Activated CD8-positive, alpha-beta memory T cell treated with anti-CD3 and anti-CD28 coated beads for 36 hours (primary cell): ENCODE results near the gene SEPTIN3. TPM values are rescaled to one million over a fixed set of nuclear protein-coding genes. Genes with fewer than 3 reads are reported as not detected.

Experiments used
- CTCF ChIA-PET: fragments of 350-600 bp; sonication (Branson Sonifier 250); formaldehyde crosslinking; loops from one replicate; lab custom pipeline; 2021; ENCODE audit warnings: antibody characterized with exemption; lab: Charles Lee
- POLR2A ChIA-PET: fragments of 350-600 bp; sonication (Branson Sonifier 250); formaldehyde crosslinking; loops from one replicate; lab custom pipeline; 2021; ENCODE audit warnings: antibody characterized with exemption; lab: Charles Lee
- total RNA-seq, 2 experiments: library from RNA; stranded (reverse); gene quantifications; one replicate each; pipeline ENCODE4 v1.2.3, GENCODE V29; 2021

Gene SEPTIN3
- total RNA-seq, 2 experiments from 2014 or later, result 0.36 to 0.55 TPM

DNA sequence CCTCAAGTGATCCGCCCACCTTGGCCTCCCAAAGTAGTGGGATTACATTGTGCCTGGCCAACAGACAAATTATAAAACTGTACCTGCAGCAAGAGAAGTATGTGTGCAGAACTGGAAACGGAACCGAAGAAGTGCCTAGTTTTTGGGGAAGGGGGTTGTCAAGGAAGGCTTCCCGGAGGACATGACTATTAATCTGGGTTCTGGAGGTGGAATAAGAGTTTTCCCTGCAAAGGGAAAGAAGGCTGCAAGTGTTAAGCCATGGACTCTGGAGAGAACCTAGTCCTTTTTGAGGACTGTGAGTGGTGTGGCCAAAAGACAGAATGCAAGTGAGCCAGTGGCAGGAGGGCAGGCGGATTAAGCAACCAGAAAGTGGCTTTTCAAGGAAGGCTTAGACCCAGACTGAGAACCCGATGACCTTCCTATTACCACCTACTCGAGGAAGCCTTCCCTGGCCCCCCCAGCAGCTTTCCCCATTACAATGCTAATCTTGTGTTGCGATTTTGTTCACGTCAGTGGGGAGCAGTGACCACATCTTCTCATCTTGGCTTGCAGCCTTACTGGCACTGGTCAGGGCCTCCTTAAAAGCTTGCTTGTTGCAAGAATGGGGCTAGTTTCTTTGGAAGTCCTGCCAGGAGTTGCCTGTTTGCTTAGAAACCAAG lies 5.7 kb upstream of the SEPTIN3 start:
- POLR2A ChIA-PET, result interaction anchor here (0.7 kb wide), 1 partner anchor 17 kb away, joined by 3 read pairs; the partner anchor contains the start of gene CENPM

DNA sequence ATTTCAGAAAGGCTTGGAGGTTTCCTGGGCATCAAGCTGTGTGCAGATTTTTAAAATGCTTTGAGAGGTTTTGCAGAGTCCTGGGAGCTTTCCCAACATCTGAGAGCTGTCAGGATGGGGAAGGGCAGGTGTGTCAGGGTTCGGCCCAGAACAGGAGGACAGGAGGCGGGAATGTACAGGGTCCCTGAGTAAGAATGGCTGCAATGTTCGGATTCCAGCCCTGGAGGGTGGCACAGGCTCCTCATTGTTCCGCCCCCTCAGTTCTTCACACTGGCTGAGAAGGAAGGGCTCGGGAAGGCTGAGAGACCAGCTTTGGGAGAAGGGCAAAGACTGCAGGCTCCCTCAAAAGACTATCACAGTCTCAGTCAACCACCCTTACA lies 5.1 kb upstream of the SEPTIN3 start:
- POLR2A ChIA-PET, result interaction anchor here (0.7 kb wide), 1 partner anchor 17 kb away, joined by 3 read pairs; the partner anchor contains the start of gene CENPM
- CTCF ChIA-PET, result no interaction called here

More for the DNA sequence above, 5.7 kb upstream of the SEPTIN3 start:
- CTCF ChIA-PET, result no interaction called here

DNA sequence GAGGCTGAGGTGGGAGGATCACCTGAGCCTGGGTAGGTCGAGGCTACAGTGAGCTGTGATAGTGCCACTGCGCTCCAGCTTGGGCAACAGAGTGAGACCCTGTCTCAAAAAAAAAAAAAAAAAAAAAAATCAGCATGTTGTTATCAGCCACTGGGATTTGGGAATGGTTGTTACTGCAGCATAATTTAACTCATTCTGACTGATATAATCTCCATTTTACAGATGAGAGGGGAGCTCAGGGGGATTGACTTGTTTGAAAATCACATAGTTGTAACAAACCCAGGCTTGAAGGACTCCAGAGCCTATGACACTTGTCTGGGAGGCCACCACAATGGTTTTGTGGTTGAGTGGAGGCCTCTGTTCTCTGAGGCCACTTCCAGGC lies 3.0 kb upstream of the SEPTIN3 start:
- ChIA-PET POLR2A (no interaction called here), CTCF (interaction anchor here (0.6 to 2.4 kb wide), 7 partner anchors 9 to 506 kb away, joined by 3 to 9 read pairs (median 3); partner anchors contain the start of gene NAGA)

DNA sequence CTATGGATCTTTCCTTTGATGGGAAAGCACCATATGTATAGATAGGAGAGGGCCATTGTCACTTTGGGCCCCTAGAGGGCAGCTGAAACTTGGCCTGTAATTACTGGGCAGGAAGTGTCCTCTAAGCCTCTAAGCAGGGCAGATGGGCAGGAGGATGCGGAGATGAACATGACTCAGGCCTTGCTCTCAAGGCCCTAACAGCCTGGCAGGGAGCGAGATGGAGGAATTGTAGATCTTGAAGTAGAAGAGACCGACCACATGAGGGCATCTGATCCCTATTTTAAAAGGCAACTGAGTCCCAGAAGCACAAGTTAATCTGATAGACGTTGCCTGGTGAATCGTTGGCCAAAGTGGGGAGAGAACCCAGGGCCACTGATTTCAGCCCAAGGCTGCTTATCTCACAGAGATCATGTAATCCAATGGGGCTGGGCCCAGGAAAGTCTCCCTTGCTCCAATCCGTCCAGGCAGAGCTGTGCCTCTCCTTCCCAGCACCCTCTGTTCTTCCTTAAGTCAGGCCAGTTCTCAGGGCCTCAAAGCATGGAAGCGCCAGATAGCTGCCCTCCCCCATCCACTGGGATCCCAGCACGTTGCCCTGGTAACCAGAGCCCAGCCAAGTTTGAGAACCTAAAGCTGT lies 2.5 kb upstream of the SEPTIN3 start:
- POLR2A ChIA-PET, result no interaction called here

DNA sequence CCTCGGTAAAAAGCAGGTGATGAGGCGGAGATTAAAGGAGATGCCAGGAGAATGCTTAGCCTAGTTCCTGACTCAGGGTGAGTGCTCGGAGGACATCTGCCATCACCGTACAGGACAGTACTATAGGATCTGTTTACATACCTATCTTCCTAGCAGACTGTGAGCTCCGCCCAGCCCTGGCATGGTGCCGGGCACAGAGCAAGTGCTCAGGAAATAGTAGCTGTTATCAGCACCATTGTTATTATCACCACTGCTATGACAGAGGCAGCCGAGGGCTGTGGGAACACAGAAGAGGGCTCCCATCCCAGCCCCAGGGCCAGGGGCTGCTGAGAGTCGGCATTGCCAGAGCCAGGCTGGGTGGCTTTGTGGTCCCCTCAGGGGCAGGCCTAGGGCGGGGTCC lies 642 bp upstream of the SEPTIN3 start:
- ChIA-PET CTCF (interaction anchor here (1.2 kb wide), 1 partner anchor 122 kb away, joined by 3 read pairs; the partner anchor contains the start of gene NDUFA6), POLR2A (no interaction called here)

More for the DNA sequence above, 2.5 kb upstream of the SEPTIN3 start:
- CTCF ChIA-PET, result interaction anchor here (0.6 to 2.4 kb wide), 8 partner anchors 9 to 505 kb away, joined by 3 to 9 read pairs (median 4); partner anchors contain the start of gene NAGA

DNA sequence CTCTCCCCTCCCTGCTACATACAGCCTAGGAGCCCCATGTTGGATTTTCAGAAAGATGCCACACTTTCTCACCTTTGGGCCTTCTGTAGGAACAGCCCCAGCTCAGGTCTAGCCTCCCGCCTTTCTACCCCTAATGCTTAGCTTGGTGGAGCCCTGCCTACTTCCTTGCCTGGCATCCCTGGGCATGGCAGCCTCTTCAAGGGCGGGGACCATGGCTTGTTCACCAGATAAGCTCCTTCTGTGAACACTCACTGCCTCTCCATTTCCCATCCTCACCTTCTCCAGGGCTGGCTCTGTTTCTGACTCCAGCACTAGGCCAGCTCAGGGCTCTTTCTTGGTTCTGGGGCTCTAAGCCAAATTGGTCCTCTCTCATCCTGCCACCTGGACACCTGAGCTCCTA lies 1.4 kb downstream of the SEPTIN3 start:
- POLR2A ChIA-PET, result no interaction called here

DNA sequence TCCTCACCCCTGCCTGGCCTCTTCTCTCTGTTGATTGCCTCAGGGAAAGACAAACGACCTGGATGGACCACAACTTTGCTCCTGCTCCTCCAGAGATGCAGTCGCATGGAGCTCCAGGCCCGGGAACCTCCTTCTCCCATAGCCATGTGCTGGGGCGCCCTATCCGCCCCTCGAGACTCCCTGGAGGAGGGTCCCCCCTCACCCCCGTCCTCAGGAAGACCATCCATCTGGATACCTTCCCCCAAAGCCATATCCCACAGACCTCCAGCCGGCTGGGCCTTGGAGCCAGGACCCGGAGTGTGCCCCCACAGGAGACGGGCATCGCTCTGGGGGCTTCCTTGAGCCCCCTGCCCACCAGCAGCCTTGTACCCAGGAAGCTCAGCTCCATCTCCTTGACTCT lies 2.2 kb downstream of the SEPTIN3 start:
- CTCF ChIA-PET, result interaction anchor here (1.0 kb wide), 1 partner anchor 31 kb away, joined by 3 read pairs; no protein-coding TSS in a partner anchor
- POLR2A ChIA-PET, result no interaction called here

More for the DNA sequence above, 1.4 kb downstream of the SEPTIN3 start:
- CTCF ChIA-PET, result interaction anchor here (1.0 kb wide), 1 partner anchor 30 kb away, joined by 3 read pairs; no protein-coding TSS in a partner anchor

DNA sequence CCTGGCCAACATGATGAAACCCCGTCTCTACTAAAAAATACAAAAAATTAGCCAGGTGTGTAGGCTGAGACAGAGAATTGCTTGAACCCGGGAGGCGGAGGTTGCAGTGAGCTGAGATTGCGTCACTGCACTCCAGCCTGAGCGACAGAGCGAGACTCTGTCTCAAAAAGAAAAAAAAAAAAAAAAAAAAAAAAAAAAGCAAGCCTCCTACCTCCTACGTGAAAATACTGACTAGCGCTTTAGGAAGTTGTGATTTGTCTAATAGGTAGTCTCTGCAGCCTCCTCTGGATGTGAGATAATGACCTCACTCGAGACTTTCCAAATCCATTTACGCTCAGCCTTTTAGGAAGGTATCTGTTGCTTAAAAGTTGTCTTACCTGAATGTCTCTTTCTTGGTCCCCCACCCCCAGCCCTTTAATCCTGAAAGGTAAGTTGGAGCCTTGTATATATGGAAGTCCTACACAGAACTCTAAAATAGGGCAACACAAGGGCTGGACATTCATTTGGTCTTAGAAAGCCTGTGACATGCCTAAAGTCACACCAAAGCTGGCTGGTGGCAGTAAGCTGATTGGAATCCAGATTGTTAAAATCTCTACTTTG lies 5.5 kb downstream of the SEPTIN3 start:
- POLR2A ChIA-PET, result interaction anchor here (0.6 to 0.7 kb wide), 2 partner anchors 24 to 354 kb away, joined by 3 to 6 read pairs; partner anchors contain the start of genes DESI1 and WBP2NL
- CTCF ChIA-PET, result interaction anchor here (0.7 kb wide), 1 partner anchor 164 kb away, joined by 3 read pairs; no protein-coding TSS in a partner anchor

DNA sequence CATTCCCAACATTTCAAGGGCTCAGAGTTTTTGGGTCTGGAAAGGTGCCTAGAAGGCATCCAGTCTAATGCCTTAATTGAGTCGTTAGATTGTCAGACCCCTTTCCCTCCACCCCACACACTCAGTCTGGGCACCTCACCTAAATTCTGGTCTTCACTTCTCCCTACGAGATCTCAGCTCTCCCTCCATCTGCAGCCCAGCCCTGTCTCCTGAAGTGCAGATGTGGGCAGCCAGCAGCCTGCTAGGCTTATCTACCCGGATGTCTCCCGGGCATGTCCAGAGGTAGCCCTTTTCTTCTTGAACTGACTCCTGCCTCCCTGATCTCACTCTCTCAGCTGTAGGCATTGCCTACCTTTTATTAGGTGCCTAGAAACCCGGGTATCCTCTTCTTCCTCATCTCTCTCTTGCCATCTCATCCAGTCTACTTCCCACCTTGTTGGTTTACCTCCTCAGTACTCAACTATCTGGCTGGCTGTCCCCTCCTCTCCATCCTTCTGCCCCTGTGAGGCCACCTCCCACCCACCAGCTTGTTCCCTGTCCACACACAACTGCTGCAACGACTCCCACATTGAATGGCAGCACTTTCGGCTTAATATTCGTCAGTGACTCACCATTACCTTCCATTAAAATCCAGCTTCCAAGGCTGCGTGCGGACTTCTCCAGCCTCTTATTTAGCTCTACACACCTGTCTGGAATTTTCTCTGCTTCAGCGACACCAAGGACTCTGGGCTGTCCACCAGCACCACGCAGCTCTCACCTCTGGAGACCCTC lies 6.2 kb downstream of the SEPTIN3 start:
- ChIA-PET POLR2A (interaction anchor here (0.6 kb wide), 1 partner anchor 13 kb away, joined by 3 read pairs; no protein-coding TSS in a partner anchor), CTCF (no interaction called here)

DNA sequence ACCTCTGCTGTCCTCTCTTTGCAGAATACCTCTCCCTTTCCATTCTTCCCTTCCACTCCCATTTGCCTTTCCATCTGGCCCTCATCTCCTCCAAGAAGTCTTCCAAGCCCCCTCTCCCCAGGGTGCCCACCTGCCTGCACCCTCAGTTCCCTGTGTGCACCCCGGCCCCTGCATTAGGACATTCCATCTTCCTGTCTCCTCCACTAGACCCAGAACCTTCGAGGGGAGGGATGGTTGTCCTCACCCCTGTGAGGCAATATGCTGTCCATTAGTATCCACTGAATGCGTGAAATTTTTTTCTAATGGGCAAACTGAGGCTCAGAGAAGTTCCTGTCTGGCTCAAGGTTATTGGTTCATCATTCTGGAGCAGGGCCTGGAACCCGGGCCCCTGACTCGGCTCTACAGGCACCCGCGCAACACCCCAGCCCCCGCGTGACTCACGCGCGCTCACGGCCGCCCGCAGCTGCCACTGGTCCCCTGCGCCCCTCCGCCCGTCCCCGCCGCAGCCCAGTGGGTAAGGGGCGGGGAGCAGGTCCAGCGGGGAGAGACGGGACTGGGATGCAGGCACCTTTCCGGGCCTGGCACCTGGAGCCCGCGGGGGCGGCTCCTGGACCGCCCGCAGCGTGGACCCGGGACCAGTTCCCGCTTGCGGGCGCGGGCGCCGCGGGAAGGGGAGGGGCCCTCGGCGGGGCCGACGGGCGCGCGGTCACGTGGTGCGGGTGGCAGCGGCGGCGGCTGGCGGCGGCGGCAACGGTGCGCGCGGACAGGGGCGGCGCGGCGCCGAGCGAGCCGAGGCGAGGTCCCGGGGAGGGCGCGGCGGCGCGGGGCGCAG lies 7.0 kb downstream of the SEPTIN3 start:
- POLR2A ChIA-PET, result interaction anchor here (0.6 to 1.1 kb wide), 2 partner anchors 14 to 104 kb away, joined by 3 read pairs; partner anchors contain the start of gene SMDT1
- CTCF ChIA-PET, result no interaction called here

DNA sequence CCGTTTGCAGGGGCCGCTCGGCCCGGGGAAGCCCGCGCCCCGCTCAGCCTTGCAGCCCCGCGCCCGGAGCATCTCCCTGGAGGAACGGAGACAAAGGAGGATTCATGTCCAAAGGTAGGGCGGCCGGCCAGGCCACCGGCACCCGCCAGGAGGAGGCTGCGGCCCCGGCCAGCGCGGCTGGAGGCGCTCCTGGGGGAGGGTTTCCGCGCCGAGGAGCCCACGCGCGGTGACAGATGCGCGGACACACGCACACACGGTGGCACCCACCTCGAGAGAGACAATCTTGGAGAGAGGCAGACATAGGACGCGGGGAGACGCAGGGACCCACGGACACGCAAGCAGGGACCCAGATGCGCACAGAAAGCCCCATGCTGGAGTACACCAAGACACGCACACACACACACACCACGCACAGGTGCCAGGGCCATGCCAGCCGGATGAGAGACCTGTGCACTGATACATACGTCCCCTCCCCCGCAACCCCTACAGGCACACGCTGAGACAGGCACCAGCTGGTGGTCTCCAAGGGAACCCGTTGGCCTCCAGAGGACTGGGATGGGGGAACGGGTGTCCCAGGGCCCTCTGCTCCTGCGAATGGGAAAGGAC lies 7.8 kb downstream of the SEPTIN3 start:
- CTCF ChIA-PET, result interaction anchor here (1.4 kb wide), 1 partner anchor 10 kb away, joined by 4 read pairs; no protein-coding TSS in a partner anchor
- POLR2A ChIA-PET, result interaction anchor here (1.1 kb wide), 1 partner anchor 103 kb away, joined by 3 read pairs; the partner anchor contains the start of gene SMDT1

DNA sequence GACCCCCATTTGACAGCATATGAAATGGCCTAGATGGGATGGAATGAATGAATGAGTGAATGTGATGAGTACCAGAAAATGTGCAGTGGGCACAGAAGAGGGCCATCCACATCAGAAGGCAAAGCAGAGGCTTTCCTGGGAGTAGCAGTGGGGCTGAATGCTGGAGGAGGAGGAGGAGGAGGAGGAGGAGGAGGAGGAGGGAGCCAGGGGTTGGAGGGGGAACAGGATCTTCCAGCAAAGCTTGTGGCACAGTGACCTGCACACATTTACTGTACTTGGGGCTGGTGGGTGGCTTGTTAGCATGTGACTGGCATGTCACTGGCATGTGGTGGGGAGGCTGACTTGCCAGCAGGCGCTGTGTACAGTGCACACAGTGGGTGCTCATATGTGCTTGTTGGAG lies 9.5 kb downstream of the SEPTIN3 start:
- POLR2A ChIA-PET, result no interaction called here
- CTCF ChIA-PET, result no interaction called here

DNA sequence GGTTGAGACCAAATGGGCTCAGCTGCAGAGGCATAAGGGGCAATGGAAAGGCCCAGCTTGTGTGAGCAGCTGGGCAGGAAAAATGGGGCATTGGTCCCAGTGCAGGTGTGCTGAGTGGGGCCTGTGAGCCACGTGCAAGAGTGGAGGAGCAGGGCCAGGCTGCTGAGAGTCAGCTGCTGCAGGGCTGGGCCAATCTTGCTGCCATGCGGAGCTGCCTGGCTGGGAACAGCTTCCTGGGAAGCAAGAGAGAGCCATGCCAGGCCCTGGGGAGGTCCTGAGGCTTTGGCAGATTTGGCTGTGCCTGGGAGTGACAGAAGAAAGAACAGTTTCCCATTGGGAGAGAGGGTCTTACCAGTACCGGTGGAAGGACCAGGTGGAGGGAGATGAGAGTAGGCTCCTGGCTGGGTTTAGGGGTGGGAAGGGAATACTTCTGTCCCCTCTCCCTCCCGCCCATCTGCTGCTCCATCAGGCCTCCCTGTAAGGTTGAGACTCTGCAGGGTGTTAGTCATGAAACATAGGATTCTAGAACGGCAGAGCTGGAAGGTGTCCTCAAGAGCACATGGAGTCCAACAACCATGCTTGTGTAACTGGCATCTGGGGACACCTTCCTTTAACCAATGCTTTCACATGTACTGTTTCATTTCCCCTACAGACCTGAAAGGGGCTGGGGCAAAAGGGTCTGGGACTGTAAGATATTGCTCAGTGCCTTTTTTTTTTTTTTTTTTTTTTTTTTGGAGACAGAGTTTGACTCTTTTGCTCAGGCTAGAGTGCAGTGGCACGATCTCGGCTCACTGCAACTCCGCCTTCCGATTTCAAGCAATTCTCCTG lies 10.4 kb downstream of the SEPTIN3 start:
- CTCF ChIA-PET, result no interaction called here
- POLR2A ChIA-PET, result no interaction called here

DNA sequence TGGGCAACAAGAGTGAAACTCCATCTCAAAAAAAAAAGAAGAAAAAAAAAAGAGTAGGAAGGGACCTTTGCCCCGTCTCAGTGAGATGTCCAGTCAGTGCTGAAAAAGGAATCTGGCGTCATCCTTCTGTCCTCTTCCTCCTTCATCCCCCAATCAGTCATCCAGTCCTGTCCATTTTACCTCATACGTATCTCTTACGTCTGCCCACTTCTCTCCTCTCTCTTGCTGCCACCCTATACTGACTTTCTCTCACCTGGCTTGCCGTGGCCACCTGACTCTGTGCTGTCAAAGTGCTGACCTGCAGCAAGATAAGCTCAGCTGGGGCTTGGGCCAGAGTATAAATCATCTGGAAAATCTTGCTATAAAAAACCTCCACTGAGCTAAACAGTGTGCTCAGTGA lies 13.6 kb downstream of the SEPTIN3 start:
- ChIA-PET POLR2A (no interaction called here), CTCF (no interaction called here)

DNA sequence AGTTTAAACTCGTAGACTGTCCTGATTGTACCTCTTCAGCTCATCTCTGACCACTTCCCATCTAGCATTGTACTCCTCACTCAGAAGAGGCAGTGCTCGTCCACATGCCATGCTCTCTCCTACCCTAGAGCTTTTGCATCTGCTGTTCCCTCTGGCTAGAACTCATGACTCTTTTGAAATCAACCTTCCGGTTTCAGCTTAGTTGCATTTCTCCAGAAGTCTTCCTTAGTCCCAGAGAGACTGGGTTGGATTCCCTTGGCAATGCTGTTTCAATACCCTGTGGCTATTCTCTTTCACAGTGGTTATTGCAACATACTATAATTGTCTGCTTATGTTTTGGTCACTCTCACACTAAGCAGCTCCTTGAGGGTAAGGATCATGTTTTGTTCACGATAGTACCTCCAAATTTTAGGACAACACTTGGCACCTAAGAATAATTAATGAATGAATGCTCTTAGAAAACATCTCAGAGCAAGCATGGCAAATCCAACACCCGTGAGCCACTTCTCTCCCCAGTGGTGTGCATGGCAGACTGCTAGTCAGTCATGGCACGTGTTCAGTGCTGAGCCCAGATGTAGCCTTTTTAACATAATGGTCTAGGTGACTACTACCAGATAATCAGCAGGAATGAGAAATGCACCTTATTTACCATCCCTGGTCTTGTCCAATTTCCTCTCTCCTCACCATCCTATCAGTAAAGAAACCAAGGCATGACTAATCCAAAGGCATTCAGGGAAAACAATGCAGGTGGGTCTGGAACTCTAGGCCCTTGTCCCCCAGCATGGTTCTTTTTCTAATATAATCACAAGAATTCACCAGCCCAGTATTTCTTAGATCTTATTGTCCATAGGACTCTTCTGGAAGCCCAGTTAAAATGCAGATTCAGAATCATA lies 14.5 kb downstream of the SEPTIN3 start:
- CTCF ChIA-PET, result no interaction called here
- POLR2A ChIA-PET, result no interaction called here

DNA sequence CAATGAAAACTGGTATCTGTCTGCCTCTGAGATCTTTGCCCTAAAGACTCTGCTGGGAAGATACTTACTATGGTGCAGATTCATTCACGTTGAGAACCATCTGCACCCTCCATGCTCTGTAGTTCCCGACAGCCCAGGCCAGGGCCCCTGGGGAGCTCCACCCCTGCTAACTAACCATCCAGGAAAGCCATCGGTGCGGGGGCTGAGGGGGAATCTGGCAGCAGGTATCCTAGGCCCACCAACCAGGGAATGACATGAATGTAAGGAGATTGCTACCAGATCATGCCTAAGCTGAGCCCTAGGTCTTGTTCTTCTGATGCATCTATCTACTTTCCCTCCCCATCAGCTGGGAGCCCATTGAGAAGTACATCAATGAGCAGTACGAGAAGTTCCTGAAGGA lies 18.0 kb downstream of the SEPTIN3 start:
- CTCF ChIA-PET, result no interaction called here
- POLR2A ChIA-PET, result no interaction called here
